HG02981 (cell line): ENCODE results near the gene DDX10.

Experiments
- ATAC-seq: cut with Tn5 transposase; IDR thresholded peaks from one replicate; pipeline ENCODE4 v1.9.1; 2021; ENCODE audit warnings: mild to moderate bottlenecking, moderate library complexity; ENCODE audit not compliant: unreplicated experiment

DDX10 gene

DNA sequence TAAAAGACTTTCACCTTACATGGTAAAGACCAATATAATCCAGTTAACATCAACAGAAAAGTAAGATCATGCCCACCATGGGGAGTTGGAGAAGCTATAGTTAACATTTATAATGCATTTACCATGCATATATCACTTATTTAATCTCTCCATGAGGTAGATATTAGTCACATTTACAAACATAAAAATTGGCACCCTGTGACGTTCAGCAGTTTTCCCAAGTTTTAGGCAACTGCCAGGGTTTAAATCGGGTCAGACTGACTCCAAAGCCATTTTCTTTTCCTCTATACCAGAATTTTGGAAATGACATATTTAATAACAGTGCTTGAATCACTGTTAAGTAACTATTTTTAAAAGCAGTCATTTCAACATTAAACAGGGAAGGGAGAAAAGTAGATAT, 266.3 kb downstream of the DDX10 start:
- ATAC-seq: no peak

GRCh38 chr11:108933630-108934029, 268.8 kb downstream of the DDX10 start:
- no peak for ATAC-seq

DNA sequence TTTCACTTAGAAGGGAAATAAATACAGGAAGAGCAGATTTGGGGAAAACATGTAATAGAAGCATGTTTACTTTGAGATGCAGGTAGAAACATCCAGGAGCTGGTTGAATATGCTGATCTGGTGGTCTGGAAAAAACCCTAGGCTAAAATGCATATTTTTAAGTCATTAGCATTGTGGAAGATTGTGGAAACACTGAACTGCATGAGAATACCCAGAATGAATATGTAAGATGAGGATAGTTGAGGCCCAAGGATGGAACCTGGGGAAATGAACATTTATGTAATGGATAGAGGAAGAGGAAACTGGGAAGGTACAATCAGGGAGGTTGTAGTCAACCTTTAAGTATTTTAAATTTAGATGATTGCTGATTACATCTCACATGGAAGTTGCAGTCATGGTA, 269.4 kb downstream of the DDX10 start:
- ATAC-seq: no peak

DNA sequence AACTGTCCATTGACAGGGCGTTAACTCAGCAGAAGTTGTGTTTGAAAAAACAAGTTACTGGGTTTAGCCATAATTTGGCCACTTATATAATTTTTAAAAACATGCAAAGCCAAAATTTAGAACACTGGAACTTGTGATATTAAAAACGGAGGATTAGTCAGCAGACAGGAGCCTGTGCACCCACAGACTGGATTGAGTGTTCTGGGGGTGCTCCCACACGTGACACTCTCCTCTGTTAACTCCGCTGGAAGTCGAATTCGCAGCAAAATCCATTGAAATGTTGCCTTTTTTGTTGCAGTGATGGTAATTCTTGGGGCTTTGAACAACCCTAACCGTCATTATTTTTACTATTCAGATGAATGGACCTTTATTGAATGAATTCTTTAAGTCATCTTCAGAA, 269.8 kb downstream of the DDX10 start:
- ATAC-seq: no peak

- ATAC-seq: no peak
Measured at GRCh38 chr11:108937746-108938145, 272.9 kb downstream of the DDX10 start.

GRCh38 chr11:108938604-108939003, 273.7 kb downstream of the DDX10 start:
- ATAC-seq: no peak

GRCh38 chr11:108939135-108939534, 274.3 kb downstream of the DDX10 start:
- ATAC-seq: no peak

GRCh38 chr11:108943853-108944252, 279.0 kb downstream of the DDX10 start:
- no peak for ATAC-seq

DNA sequence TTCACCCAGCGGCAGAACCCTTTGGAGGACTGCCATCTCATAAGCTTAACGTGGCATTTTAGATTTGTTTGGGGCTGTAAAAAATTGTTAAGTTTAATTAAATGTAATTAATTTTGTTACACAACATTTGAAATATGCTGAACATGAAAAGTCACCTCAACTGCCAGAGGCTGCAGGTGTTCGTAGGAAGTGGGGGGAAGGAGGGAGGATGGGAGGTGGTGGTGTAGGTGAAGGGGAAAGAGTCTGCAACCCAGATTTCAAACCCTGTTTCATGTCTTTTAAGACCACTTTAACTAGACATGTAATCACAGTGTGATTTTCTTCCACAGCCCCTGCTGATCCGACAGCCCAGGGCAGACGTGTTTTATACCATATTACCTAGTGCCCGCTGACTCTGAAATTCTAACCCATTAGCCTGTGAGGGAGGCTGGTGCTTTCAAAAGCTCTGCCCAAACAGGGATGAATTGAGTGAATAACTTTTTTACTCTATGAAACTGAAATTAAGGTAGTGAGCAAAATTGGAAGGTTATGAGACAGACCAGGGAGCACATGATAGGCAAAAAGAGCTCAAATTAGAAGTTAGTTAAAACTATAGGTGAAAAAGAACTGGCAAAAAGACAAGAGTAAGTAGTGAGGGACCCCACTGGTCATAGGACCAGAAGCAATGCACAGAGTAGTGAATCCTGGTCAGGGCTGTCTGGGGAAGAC, 279.8 kb downstream of the DDX10 start:
- no peak for ATAC-seq

DNA sequence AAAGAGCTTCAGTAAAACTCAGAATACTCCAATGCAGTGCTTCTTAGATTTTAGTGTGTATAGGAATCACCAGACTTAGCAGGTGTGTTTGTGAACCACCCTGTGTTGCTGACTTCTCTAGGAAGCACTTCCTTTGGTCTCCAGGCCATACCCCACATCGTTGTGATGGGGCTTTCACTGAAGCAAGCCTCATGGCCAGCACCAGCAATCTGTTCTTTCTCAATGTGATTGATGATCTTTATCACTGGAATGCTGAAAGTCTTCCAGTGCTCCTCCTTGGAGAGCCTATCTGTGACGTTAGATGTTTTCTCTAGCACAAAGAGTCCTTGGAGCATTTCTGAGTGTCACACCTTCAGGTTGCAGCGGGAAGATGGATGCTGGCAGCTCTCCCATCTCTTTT, 280.5 kb downstream of the DDX10 start:
- ATAC-seq: no peak

GRCh38 chr11:108947654-108948570, 283.0 kb downstream of the DDX10 start:
- ATAC-seq: no peak

- ATAC-seq: peak; percentile 63
Measured at GRCh38 chr11:108958368-108959104, 293.7 kb downstream of the DDX10 start.

DNA sequence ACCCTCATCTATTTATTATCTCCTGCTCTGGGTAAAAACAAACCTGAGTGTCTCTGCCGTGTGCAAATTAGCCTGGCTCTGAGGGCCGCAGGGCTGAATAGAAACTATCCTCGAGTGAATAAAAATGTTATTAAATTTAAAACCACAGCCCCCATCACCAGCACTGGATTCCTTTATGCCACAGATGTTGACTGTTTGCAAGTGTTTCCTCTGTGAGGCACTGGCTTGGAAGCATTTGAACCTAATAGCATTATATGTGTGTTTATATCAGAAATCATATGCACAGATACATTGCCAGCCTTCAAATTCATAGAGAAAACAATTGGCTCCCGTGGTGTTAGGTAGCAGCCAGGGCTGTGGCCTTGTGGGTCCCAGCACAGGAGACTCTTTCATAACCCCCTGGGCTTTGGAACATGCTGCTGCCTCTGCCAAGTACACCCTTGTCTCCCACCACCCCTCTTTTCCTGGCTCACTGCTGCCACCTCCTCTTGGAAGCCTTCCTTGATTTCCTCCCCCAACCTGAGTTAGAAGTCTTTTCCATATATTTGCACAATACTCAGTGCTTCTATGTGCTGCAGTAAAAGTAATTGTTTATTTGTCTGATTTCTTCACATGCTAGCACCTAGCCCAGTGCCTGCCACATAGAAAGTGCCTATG, 294.4 kb downstream of the DDX10 start:
- ATAC-seq: no peak

DNA sequence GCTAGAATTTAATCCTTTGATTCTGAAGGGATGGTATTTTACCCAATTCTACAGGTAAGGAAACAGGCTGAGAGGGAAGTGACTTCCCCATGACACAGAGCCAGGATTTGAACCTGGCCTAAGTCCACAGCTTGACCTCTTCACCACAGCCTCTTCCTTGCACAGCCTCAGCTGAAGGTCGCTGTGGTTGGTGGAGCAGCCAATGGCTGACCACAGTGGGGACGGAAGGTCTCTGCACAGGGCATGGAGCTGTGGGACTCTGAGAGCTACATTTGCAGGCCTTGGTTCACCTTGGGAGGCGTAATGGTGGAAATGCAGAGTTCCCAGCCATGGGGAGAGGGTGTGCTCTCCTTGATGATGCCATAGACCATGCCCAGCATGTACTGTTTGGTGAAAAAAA, 295.0 kb downstream of the DDX10 start:
- no peak for ATAC-seq

DNA sequence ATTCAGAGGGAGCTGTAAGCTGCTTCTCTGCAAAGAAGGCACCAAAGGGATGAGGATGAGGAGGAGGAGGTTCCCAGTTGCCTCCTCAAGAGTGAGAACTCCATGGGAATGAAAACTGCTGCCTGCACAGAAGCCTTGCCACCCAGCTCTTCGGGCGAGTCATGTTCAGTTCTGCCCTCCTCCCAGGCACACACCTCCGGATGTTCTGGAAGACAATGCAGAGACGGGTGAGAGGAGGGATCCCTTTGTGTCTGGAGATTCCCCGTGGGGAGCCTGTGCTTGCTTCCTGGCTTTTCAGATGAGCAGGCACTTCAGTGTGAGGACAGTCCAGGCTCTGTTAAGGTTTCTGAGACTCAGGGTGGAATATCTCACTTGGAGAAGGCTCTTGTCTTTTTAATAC, 295.6 kb downstream of the DDX10 start:
- no peak for ATAC-seq

DNA sequence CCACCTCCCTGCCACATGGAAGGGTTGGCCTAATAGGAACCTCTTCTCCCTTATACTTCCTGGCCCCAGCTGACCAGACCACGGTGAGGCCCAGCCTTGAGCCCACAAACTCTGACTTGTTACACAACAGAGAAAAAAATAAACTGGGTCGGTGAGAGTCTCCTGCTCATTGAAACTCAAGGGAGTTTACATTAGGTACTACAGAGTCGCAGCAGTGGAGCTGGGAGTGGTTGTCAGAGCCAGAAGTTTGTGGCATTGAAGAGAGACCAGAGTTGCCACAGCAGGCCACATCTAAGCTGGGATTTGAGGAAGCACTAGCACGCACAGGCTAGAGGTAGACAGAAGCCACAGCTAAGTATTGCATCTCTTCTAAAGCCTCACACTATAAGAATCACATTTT, 296.2 kb downstream of the DDX10 start:
- no peak for ATAC-seq

DNA sequence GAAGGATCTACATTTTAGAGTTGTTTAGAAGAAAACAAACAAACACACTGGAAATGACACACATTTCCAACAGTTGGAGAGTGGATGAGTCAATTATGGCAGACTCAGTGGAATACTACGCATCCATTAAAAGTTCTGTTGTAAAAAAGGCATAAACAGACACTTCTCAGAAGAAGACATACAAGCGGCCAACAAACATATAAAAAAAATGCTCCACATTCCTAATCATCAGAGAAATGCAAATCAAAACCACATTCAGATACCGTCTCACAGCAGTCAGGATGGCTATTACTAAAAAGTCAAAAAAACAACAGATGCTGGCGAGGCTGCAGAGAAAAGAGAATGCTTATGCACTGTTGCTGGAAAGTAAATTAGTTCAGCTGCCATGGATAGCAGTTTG, 298.2 kb downstream of the DDX10 start:
- ATAC-seq: no peak

- ATAC-seq: no peak
Measured at GRCh38 chr11:108965306-108966001, 300.6 kb downstream of the DDX10 start.

GRCh38 chr11:108966206-108966605, 301.3 kb downstream of the DDX10 start:
- ATAC-seq: no peak

- ATAC-seq: no peak
Measured at GRCh38 chr11:108966978-108967377, 302.1 kb downstream of the DDX10 start.
